ENCODE measurements around the gene GALNT16.

GRCh38 chr14:69366761-69367160 lies 106.8 kb downstream of the GALNT16 start:
- TF ChIP-seq NFIC (IDR thresholded peaks at IDR 0.05), result no peak
- no peak for TF ChIP-seq EP300 (IDR thresholded peaks at IDR 0.05; ENCODE audit: borderline replicate concordance)
- TF ChIP-seq TEAD4 (IDR thresholded peaks at IDR 0.05), result no peak
- TF ChIP-seq YY1 (IDR thresholded peaks at IDR 0.05; ENCODE audit: low read depth), result no peak

Data from Ishikawa (cell line).